Measurements from ENCODE around the gene CACNA1A.
A peak's percentile ranks its signal among the peaks of the same experiment; 100 is the strongest.

Gene CACNA1A

GRCh38 chr19:13162724-13163608 is 343.3 kb downstream of the CACNA1A start:
- H3K79me1 ChIP-seq (replicated peaks; ENCODE audit: low read length, poor library complexity, severe bottlenecking) = no peaks in the 10 kb centered on the region
- WGBS = 2% methylated on average over 50 of the region's 58 CpGs

GRCh38 chr19:13160557-13160956 is 345.7 kb downstream of the CACNA1A start:
- 56% methylated on average over 1 of the region's 1 CpG for WGBS
- H4K8ac ChIP-seq (ENCODE audit: low read length) = no peak overlapping the region
- H2BK5ac ChIP-seq (ENCODE audit: low read depth, low read length, poor library complexity, severe bottlenecking) = no peak overlapping the region
- no peaks in the 10 kb centered on the region for H3K36me3 ChIP-seq (ENCODE audit: control insufficient read depth in 1 of 2, insufficient read depth in 2 of 2, low read depth in 1 of 2, low read length in 2 of 2)
- H4K91ac ChIP-seq (ENCODE audit: low read length) = no peak overlapping the region
- H3K4me1 ChIP-seq (ENCODE audit: control insufficient read depth, insufficient read depth, low read depth, low read length) = peaks cover 32% of the 10 kb centered on the region
- H2BK12ac ChIP-seq (ENCODE audit: low read length in 2 of 2) = no peak overlapping the region
- H3K27me3 ChIP-seq (ENCODE audit: control insufficient read depth in 1 of 2, insufficient read depth in 1 of 2, low read length in 2 of 2) = no peaks in the 10 kb centered on the region
- no peak overlapping the region for H3K4me3 ChIP-seq (ENCODE audit: insufficient read depth in 1 of 2, low read depth in 1 of 2, low read length in 2 of 2)
- no peak overlapping the region for H3K4ac ChIP-seq (ENCODE audit: low read depth in 1 of 2, low read length in 2 of 2)
- H2AFZ ChIP-seq (ENCODE audit: low read depth, low read length) = no peak overlapping the region
- H3K18ac ChIP-seq (ENCODE audit: low read depth in 1 of 2, low read length in 2 of 2) = no peak overlapping the region
- peak; percentile 61 for DNase-seq
- H3K79me1 ChIP-seq (replicated peaks; ENCODE audit: low read length, poor library complexity, severe bottlenecking) = no peaks in the 10 kb centered on the region
- no peak overlapping the region for H2BK120ac ChIP-seq (ENCODE audit: low read depth, low read length)
- H3K23ac ChIP-seq (ENCODE audit: low read length in 2 of 2) = no peak overlapping the region
- H2AK5ac ChIP-seq (ENCODE audit: low read length, severe bottlenecking) = no peak overlapping the region
- H3K4me2 ChIP-seq (ENCODE audit: low read length, poor library complexity, severe bottlenecking) = no peak overlapping the region
- H3K14ac ChIP-seq (ENCODE audit: low read length in 2 of 2) = no peak overlapping the region
- H3K9ac ChIP-seq (ENCODE audit: low read length) = peak overlapping the region; percentile 42
- no peak overlapping the region for H3K27ac ChIP-seq (ENCODE audit: low read length, poor library complexity, severe bottlenecking)
- no peaks in the 10 kb centered on the region for H3K9me3 ChIP-seq (ENCODE audit: control insufficient read depth, low read length)
- H2BK15ac ChIP-seq (ENCODE audit: low read depth, poor library complexity, severe bottlenecking) = no peak overlapping the region

More at GRCh38 chr19:13162724-13163608, 343.3 kb downstream of the CACNA1A start:
- peak overlapping the region; percentile 41 to 77 for H3K4me3 ChIP-seq (ENCODE audit: insufficient read depth in 1 of 2, low read depth in 1 of 2, low read length in 2 of 2)
- H3K14ac ChIP-seq (ENCODE audit: low read length in 2 of 2) = peak overlapping the region in 1 of 2 experiments; percentile 93
- peak overlapping the region; percentile 92 to 98 for H3K4ac ChIP-seq (ENCODE audit: low read depth in 1 of 2, low read length in 2 of 2)
- H3K27ac ChIP-seq (ENCODE audit: low read length, poor library complexity, severe bottlenecking) = peak overlapping the region; percentile 98
- H2BK5ac ChIP-seq (ENCODE audit: low read depth, low read length, poor library complexity, severe bottlenecking) = peak overlapping the region; percentile 83
- H4K91ac ChIP-seq (ENCODE audit: low read length) = peak overlapping the region; percentile 98
- DNase-seq = peak; percentile 97
- H3K36me3 ChIP-seq (ENCODE audit: control insufficient read depth in 1 of 2, insufficient read depth in 2 of 2, low read depth in 1 of 2, low read length in 2 of 2) = no peaks in the 10 kb centered on the region
- H3K4me1 ChIP-seq (ENCODE audit: control insufficient read depth, insufficient read depth, low read depth, low read length) = peaks cover 29% of the 10 kb centered on the region
- peak overlapping the region; percentile 97 for H4K8ac ChIP-seq (ENCODE audit: low read length)
- peak overlapping the region; percentile 77 to 81 for H3K23ac ChIP-seq (ENCODE audit: low read length in 2 of 2)
- H2BK12ac ChIP-seq (ENCODE audit: low read length in 2 of 2) = peak overlapping the region; percentile 97
- peak overlapping the region; percentile 44 for H3K4me2 ChIP-seq (ENCODE audit: low read length, poor library complexity, severe bottlenecking)
- peak overlapping the region; percentile 100 for H2BK120ac ChIP-seq (ENCODE audit: low read depth, low read length)
- H2AFZ ChIP-seq (ENCODE audit: low read depth, low read length) = peak overlapping the region; percentile 87
- H2AK5ac ChIP-seq (ENCODE audit: low read length, severe bottlenecking) = peak overlapping the region; percentile 88
- peak overlapping the region; percentile 97 for H2BK15ac ChIP-seq (ENCODE audit: low read depth, poor library complexity, severe bottlenecking)
- peak overlapping the region; percentile 97 to 100 for H3K18ac ChIP-seq (ENCODE audit: low read depth in 1 of 2, low read length in 2 of 2)
- no peaks in the 10 kb centered on the region for H3K27me3 ChIP-seq (ENCODE audit: control insufficient read depth in 1 of 2, insufficient read depth in 1 of 2, low read length in 2 of 2)
- H3K9ac ChIP-seq (ENCODE audit: low read length) = peak overlapping the region; percentile 88
- no peaks in the 10 kb centered on the region for H3K9me3 ChIP-seq (ENCODE audit: control insufficient read depth, low read length)

GRCh38 chr19:13159713-13160112 is 346.6 kb downstream of the CACNA1A start:
- Histone ChIP-seq H3K9ac (ENCODE audit: low read length) (no peak overlapping the region), H3K14ac (ENCODE audit: low read length in 2 of 2) (no peak overlapping the region), H2BK120ac (ENCODE audit: low read depth, low read length) (no peak overlapping the region), H4K91ac (ENCODE audit: low read length) (no peak overlapping the region), H2BK15ac (ENCODE audit: low read depth, poor library complexity, severe bottlenecking) (no peak overlapping the region), H2BK5ac (ENCODE audit: low read depth, low read length, poor library complexity, severe bottlenecking) (no peak overlapping the region), H2AK5ac (ENCODE audit: low read length, severe bottlenecking) (no peak overlapping the region), H2BK12ac (ENCODE audit: low read length in 2 of 2) (no peak overlapping the region), H3K4ac (ENCODE audit: low read depth in 1 of 2, low read length in 2 of 2) (no peak overlapping the region), H4K8ac (ENCODE audit: low read length) (no peak overlapping the region), H3K4me3 (ENCODE audit: insufficient read depth in 1 of 2, low read depth in 1 of 2, low read length in 2 of 2) (no peak overlapping the region), H3K36me3 (ENCODE audit: control insufficient read depth in 1 of 2, insufficient read depth in 2 of 2, low read depth in 1 of 2, low read length in 2 of 2) (no peaks in the 10 kb centered on the region), H3K9me3 (ENCODE audit: control insufficient read depth, low read length) (no peaks in the 10 kb centered on the region), H3K18ac (ENCODE audit: low read depth in 1 of 2, low read length in 2 of 2) (no peak overlapping the region), H3K27ac (ENCODE audit: low read length, poor library complexity, severe bottlenecking) (no peak overlapping the region), H3K4me1 (ENCODE audit: control insufficient read depth, insufficient read depth, low read depth, low read length) (peaks cover 29% of the 10 kb centered on the region), H3K27me3 (ENCODE audit: control insufficient read depth in 1 of 2, insufficient read depth in 1 of 2, low read length in 2 of 2) (no peaks in the 10 kb centered on the region), H3K4me2 (ENCODE audit: low read length, poor library complexity, severe bottlenecking) (no peak overlapping the region), H2AFZ (ENCODE audit: low read depth, low read length) (no peak overlapping the region), H3K23ac (ENCODE audit: low read length in 2 of 2) (no peak overlapping the region), H3K79me1 (replicated peaks; ENCODE audit: low read length, poor library complexity, severe bottlenecking) (no peaks in the 10 kb centered on the region)
- 77% methylated on average over 2 of the region's 3 CpGs for WGBS
- no peak for DNase-seq

Measured in mesenchymal stem cell (in vitro differentiated cells and primary cell).